Measurements from ENCODE around the gene PDZD2.
"Not testable (repeated sequence)": the region's sequence is repeated elsewhere in the genome, so short reads cannot be mapped to it uniquely, and the experiment has no call there.

The PDZD2 gene

GRCh38 chr5:32040181-32040695, 401.3 kb downstream of the PDZD2 start:
- not testable (repeated sequence) for DNase-seq (ENCODE audit: low read depth in 2 of 2)

GRCh38 chr5:32042551-32042961, 403.6 kb downstream of the PDZD2 start:
- DNase-seq (ENCODE audit: low read depth in 2 of 2), result no peak

- DNase-seq (ENCODE audit: low read depth in 2 of 2), result no peak
These were observed 404.2 kb downstream of the PDZD2 start for GRCh38 chr5:32043105-32043504.

- DNase-seq (ENCODE audit: low read depth in 2 of 2), result no peak
These were observed 405.5 kb downstream of the PDZD2 start for GRCh38 chr5:32044434-32044833.

- no peak for DNase-seq (ENCODE audit: low read depth in 2 of 2)
These were observed 406.0 kb downstream of the PDZD2 start for GRCh38 chr5:32044939-32045338.

- DNase-seq (ENCODE audit: low read depth in 2 of 2), result no peak
These were observed 408.1 kb downstream of the PDZD2 start for GRCh38 chr5:32047056-32047455.

- DNase-seq (ENCODE audit: low read depth in 2 of 2), result no peak
These were observed 412.9 kb downstream of the PDZD2 start for GRCh38 chr5:32051796-32052195.

GRCh38 chr5:32055891-32056866, 417.2 kb downstream of the PDZD2 start:
- no peak for DNase-seq (ENCODE audit: low read depth in 2 of 2)

GRCh38 chr5:32057187-32058096, 418.5 kb downstream of the PDZD2 start:
- no peak for DNase-seq (ENCODE audit: low read depth in 2 of 2)

- no peak for DNase-seq (ENCODE audit: low read depth in 2 of 2)
These were observed 419.2 kb downstream of the PDZD2 start for GRCh38 chr5:32058101-32058500.

- DNase-seq (ENCODE audit: low read depth in 2 of 2), result no peak
These were observed 420.1 kb downstream of the PDZD2 start for GRCh38 chr5:32058997-32059396.

- DNase-seq (ENCODE audit: low read depth in 2 of 2), result no peak
These were observed 421.0 kb downstream of the PDZD2 start for GRCh38 chr5:32059761-32060530.

- no peak for DNase-seq (ENCODE audit: low read depth in 2 of 2)
These were observed 422.3 kb downstream of the PDZD2 start for GRCh38 chr5:32061236-32061635.

- no peak for DNase-seq (ENCODE audit: low read depth in 2 of 2)
These were observed 427.5 kb downstream of the PDZD2 start for GRCh38 chr5:32066448-32066847.

- DNase-seq (ENCODE audit: low read depth in 2 of 2), result no peak
These were observed 429.0 kb downstream of the PDZD2 start for GRCh38 chr5:32067774-32068470.

GRCh38 chr5:32068561-32068960, 429.6 kb downstream of the PDZD2 start:
- no peak for DNase-seq (ENCODE audit: low read depth in 2 of 2)

- DNase-seq (ENCODE audit: low read depth in 2 of 2), result no peak
These were observed 430.5 kb downstream of the PDZD2 start for GRCh38 chr5:32069396-32069795.

GRCh38 chr5:32071351-32071944, 432.5 kb downstream of the PDZD2 start:
- DNase-seq (ENCODE audit: low read depth in 2 of 2), result no peak

- no peak for DNase-seq (ENCODE audit: low read depth in 2 of 2)
These were observed 433.1 kb downstream of the PDZD2 start for GRCh38 chr5:32072054-32072453.

GRCh38 chr5:32074401-32074800, 435.5 kb downstream of the PDZD2 start:
- DNase-seq (ENCODE audit: low read depth in 2 of 2), result no peak

All from stimulated activated CD8-positive, alpha-beta memory T cell treated with anti-CD3 and anti-CD28 coated beads, Interleukin-15, amount 100 ng/mL, for 48 hours (primary cell).